ENCODE data around the gene DNMT3A.

The DNMT3A gene

GRCh38 chr2:25341753-25342371 lies at the start of gene DNMT3A:
Gene DNMT3A (minus strand): TSS chr2:25341925. CDS start chr2:25313984, 27,941 bp downstream.
- DNase-seq = no peak

DNA sequence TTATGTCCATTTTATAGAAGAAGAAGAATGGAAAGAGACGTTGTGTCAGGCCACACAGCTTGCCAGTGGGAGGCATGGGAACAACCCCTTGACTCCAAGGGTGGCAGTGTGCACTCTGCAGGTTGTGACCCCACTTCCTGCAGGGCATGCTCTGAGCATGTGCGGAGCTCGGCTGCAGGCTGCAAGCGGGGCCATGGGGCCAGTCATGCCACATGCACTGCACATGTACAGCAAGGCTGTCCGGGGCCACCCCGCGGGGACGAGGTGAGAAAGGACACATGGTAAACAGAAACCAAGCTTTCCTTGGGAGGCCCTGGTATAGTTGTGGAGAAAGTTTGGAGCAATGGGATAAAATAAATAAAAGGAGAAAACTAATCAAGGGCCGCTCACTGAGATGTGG lies 47.4 kb upstream of the DNMT3A start:
- DNase-seq = no peak

DNA sequence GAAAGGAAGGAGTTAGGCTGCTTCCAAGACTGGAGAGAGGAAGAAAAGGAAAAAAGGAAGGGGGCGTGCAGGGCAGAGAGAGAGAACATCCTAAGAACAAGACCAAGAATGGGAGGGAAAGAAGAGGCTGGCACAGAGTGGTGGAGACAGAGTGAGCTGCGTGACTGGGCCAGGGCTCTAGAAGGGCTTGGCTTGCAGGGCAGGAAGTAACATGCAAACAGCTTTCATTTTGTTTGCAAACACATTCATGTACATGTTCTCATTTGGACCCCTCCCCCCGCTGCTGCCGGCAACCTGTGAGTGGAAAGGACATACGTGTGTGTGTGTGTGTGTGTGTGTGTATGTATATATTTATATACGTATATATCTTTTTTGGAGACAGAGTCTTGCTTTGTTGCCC lies 46.8 kb upstream of the DNMT3A start:
- DNase-seq = no peak

DNA sequence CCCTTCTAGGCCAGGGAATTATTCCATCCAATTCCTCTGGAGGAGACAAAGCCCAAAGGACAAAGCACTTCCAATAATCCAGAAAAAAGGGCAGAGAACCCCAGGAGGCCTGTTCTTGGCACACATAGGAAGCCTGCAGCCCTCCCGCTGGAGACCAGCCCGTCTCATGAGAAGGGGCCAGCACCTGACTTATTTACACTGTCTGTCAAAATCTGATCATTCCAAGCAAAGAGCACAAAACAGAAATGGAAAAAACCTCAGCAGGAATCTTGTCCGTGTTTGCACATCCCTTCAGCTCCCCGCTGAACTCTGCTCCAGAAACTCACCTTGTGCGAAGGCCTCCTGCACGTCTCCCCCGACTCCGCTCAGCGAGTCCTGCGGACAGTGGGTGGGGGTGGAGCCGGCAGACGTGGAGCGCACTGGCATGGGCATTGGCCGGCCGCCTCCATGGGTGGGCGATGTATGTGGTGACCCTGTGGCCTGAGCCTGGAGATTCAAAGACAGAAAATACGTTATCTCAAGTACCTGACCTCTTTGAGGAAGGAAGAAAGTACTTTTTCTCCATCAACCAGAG lies 46.2 kb upstream of the DNMT3A start:
- DNase-seq = no peak

DNA sequence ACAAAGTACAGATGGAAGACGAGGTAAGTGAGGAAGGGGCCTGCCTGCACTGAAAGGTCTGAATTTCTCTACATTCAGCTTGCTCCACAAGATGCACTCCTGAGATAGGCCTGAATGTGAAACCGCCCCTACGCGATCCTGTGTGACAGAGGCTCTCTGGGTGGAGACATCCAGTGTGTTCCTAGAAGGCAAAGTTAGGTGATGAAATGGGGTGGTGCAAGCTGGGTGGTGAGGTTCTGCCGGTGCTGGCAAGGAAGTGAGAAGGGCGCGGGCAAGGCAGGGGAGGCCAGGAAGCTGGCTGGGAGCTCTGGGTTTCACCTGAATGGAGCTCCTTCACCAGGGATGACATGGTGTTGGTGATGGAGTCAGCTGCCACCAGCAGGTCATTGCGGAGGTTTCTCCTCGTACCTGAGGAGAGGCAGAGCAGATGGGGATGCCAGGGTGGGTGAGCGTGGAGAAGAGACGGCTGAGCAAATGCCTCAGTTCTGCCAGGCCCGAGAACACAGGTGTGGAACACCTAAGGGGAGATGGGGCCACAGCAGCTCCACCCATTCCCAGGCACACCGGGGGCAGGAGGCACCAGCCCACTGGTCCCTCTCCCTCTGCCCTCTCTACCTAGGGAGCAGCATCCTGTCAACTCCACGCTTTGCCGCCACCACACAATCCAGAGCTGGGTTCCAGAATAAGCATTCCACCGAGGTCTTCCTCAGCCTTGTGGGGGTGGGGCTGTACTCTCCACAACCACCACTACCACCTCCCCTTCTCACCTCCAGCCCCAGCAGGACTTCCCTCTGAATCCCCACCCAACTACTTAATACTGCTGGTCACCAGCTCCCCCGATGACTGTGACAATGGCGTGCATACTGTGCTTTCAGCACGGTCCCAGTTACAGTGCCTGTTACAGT lies 45.5 kb upstream of the DNMT3A start:
- no peak for DNase-seq

DNA sequence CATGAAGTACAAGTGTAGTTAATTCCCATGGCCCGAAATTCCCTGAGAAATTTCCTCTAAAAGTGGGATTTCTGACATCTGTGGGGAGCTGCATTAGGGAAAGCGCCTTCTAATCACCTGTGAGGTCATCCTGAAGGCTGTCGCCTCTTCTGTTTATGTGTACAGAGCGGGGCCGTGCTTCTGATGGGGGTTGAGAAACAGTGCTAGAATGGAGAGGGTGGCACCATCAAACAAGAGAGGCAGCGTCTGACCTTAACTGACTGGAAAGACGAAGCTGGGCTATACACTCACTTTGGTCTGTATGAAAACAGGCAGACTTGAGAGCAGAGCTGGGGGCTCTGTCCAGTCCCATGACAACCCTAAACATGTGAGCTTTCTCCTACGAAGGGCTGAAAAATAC lies 44.2 kb upstream of the DNMT3A start:
- DNase-seq = no peak

DNA sequence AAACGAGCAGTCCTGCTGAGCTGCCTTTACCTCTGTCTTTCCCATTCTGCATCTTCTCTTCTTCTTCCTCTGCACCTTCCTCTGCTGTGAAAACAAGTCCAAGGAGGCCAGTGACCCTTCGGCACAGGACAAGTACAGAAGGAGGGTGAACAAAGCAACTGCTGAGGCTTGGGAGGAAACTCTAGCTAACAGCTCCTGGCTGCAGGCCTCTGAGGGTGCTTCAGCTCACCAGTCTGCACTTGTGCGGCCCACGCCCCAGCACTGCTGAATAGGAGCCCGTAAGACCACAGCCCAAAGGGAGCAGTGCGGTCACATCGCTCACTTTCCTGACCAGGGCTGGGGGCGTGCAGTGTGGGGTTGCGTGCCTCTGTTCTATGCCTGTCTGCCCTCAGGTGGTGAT lies 42.1 kb upstream of the DNMT3A start:
- DNase-seq = no peak

DNA sequence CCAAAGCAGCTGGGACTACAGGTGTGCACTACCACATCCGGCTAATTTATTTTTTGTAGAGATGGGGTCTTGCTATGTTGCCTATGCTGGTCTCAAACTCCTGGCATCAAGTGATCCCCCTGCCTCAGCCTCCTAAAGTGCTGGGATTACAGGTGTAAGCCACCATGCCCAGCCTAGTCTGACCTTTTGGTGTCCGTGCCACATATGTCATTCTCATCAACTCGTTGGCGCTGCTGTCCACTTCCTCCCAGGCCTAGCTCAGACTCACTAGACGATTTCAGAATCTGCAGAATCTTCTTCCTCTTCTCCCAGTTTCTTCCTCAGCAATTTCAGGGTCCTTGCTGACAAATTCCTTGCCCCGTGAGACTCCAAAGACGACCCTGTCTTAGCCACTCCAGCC lies 39.8 kb upstream of the DNMT3A start:
- DNase-seq = no peak

- DNase-seq = no peak
Measured at GRCh38 chr2:25380586-25381375, 39.1 kb upstream of the DNMT3A start.

GRCh38 chr2:25380023-25380422 lies 38.3 kb upstream of the DNMT3A start:
- DNase-seq = no peak

DNA sequence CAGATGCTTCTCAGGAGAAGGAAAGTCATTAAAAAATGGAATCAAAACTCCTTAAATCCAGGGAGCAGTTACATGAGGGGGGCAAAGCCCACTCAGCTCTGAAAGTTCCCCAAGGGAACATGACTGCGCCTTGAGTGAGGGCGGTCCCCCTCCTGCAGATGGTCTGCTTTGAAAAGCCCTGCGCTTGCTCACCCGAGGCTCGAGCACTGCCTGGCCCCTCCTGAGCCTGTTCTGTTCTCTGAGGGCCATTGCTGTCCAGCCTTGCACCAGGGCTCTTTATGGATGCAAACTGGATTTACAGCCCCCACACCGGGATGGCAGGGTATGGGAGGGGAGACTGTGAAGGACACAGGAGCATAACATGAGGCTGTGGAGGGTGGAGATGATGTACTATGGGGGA lies 37.8 kb upstream of the DNMT3A start:
- DNase-seq = no peak

DNA sequence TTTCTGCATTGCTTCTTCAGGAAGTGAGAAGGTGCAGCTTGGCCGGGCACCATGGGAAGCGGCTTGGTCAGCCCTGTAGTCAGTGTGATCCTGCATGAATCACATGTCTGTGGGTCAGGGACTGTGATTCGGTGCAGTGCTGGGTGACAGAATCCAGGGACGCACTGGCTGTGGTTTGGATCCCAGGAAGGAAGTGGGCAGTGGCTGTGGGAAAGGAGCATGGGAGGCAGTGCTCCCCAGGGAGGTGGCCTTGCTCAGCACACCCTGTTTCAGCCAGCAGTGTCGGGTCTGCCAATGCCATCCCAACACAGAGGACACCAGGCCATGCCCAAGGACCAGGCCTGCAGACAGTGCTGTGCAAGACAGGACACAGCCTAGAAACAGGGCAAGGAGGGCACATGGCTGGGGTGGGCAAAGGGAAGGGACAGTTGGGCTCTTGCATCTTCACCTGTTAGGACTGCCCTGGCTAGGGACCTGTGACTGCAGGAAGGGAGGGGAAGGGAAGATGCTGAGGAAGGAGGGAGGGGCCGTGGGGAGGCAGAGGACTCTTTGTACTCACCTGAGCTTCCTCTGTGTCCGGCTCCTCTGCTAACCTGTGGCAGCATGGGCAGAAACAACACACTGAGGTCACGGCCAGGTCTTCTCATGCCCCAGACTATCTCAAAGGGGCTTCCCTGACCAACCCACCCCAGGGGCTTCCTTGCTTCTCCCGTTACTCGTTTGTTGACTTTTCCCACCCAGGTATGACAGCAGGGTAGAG lies 37.2 kb upstream of the DNMT3A start:
- no peak for DNase-seq

DNA sequence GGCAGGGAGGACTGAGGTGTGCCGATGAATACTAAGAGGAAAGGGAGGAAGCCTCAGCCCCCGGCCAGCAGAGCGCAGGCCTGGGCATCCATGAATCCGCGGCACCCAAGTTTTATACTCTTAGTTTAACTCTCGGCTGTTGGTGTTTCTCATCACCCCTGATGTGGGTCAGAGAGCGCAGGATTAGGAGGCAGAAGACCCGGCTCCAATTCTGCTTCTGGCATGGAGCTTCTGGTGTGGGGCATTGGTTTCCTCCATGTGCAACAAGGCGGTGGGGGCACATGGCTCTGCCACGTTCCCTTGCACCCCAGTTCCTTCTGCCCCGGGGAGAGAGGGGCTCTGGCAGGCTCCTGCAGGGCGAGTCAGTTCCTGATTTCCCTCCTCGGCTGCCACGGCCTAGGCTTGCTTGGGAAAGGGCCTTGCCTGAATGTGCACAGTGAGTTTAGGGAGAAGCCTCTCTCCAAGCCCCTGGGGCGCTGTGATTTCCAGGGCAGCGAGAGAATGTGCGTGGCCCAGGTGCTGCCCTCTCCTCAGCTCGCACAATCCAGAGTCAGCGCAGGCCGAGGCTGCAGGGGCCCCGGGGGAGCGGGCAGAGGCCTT lies 36.2 kb upstream of the DNMT3A start:
- DNase-seq = no peak

GRCh38 chr2:25376750-25377621 lies 35.3 kb upstream of the DNMT3A start:
- DNase-seq = peak; percentile 71

GRCh38 chr2:25375989-25376545 lies 34.3 kb upstream of the DNMT3A start:
- DNase-seq = no peak

- no peak for DNase-seq
Measured at GRCh38 chr2:25375371-25375988, 33.8 kb upstream of the DNMT3A start.

DNA sequence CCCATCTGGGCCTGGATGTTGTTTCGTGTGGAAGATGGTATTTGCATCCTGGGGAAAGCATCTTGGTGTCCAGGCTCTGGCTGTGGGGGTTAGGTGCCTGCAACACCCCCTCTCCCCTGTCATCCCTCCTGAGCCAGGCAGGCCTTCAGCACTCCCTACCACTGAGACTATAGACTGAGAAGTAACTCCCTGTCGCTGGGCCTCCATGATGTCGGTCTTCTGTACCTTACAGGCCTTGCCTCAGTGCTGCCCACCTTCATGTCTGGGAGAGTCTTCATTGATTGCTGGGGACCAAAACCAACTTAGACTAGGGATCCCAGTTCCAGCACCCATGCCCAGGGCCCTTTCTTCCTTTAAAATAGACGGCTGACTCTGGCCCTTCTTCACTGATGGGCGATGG lies 33.1 kb upstream of the DNMT3A start:
- no peak for DNase-seq

DNA sequence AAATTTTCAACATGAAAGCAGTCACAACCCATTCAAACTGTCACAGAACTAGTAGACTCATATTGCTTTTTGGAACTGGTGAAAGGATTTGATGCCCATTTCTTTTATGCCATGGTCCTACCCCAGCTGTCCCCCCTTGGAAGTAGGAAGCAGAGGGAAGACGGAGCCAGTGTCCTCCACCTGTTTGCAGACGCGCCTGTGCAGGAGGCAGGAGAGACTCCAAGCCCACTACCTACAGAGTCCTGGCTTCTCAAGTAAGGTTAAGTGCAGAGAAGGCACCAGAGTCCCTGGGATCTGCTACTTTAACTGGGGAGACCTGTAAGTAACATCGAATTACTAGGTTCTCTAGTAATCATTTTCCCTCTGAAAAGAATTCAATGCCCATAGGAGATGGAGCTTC lies 32.7 kb upstream of the DNMT3A start:
- no peak for DNase-seq

DNA sequence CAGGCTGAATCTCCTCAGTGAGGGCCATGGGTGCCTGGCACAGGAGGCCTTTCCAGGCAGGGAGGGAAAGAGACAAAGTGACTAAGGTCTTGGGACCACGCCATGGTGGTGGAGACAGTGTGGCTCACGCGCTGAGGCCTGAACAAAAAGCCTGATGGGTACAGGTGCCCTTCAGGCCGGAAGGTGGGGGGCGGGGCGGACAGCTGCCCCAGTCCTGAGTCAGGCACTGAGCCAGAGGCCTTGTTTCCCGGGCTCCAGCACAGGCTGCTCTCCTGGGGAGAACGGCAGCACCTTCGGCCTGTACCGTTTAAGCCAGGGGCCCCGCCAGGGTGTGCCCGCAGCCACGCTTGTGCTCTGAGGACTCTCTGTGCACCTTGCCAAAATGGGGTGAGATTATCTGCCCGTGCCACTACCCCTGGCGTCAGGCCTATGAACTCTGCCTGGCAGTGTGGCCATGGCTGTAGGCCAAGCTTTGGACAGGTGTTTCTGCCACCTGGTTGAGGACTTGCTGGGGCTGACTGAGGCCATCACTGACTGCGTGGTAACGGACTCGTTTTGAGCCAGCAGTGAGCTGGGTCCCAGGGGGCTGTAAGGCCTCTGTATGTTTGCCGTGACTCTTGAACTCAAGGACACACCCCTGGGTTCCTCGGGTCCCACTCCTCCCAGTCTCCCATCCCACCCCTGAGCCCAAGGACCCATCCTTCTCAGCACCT lies 31.7 kb upstream of the DNMT3A start:
- DNase-seq = no peak
